Suprapubic skin (tissue), 4 donors: ENCODE data around the gene APEH.

Experiments used
- CTCF ChIP-seq, 2 donors: fragments of 200-600 bp in 1 of 2; fragments of 450-650 bp in 1 of 2; sonication (generic) in 1 of 2; IDR thresholded peaks; one replicate each; pipeline ENCODE4 v1.5.1; 2016 to 2019; ENCODE audit warnings: antibody characterized with exemption in 2 of 2, mild to moderate bottlenecking in 1 of 2, moderate library complexity in 1 of 2
- EP300 ChIP-seq: sonication (generic); formaldehyde crosslinking; IDR thresholded peaks from one replicate; pipeline ENCODE4 v1.6.1; 2017; ENCODE audit warnings: antibody characterized with exemption
- POLR2A ChIP-seq, 2 donors: fragments of 450-650 bp; IDR thresholded peaks; one replicate each; pipeline ENCODE4 v1.6.1; 2017; ENCODE audit warnings: antibody characterized with exemption in 2 of 2, mild to moderate bottlenecking in 2 of 2, moderate library complexity in 2 of 2
- POLR2AphosphoS5 ChIP-seq, 3 donors: sonication (generic); formaldehyde crosslinking; IDR thresholded peaks; one replicate each; pipeline ENCODE4 v1.6.1; 2017; ENCODE audit warnings: antibody characterized with exemption in 3 of 3

- TF ChIP-seq CTCF (IDR thresholded peaks at IDR 0.05): no peak
- no peak for TF ChIP-seq EP300
- no peak for TF ChIP-seq POLR2A (IDR thresholded peaks at IDR 0.05)
- TF ChIP-seq POLR2AphosphoS5 (IDR thresholded peaks at IDR 0.05): no peak
Observed at GRCh38 chr3:49733551-49733950, 59.4 kb downstream of the APEH start.
